ENCODE results near the gene KDF1. TPM values are rescaled to one million over a fixed set of nuclear protein-coding genes. Genes with fewer than 3 reads are reported as not detected.

Gene KDF1
- total and polyA plus RNA-seq, 2 of the 13 experiments (the other 11 are each of a cell fraction or from before 2014, with no cell fraction given) = 1.9 to 4.9 TPM

DNA sequence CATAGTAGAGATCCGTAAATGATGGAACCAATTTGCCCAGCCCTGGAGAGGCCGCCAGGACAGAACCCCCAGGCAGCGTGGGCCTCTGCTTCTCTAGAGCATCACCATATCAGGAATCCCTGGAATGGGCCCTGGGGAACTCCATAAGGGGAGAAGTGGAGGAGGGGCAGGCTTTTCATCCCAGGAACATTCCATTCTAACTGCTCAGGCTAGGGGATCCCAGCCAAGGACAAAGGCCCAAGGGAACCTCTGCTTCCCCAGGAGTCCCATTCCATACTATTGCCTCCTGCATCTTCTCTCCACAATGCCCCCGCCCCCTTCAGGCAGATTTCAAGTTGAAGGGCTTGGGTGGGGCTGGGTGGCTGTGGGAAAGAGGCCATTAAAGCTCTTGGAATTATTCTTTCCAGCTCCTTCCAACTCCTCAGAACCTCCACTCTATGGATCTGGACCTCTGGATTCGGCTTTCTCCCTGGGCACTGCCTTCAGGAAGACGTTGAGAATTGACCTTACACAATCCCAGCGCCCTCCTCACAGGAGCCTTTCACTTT lies 39.2 kb upstream of the KDF1 start (continued):
- TF ChIP-seq ZKSCAN8 (CRISPR knock-in tag; IDR thresholded peaks at IDR 0.05; ENCODE audit: borderline replicate concordance) (no peak), ZNF709 (CRISPR knock-in tag; IDR thresholded peaks at IDR 0.05) (no peak), U2AF2 (IDR thresholded peaks at IDR 0.05; ENCODE audit: low read depth, low read length) (no peak), TEAD3 (CRISPR knock-in tag; optimal IDR thresholded peaks at IDR 0.05; ENCODE audit: borderline replicate concordance) (peak; percentile 76), ZNF34 (CRISPR knock-in tag; IDR thresholded peaks at IDR 0.05; ENCODE audit: borderline replicate concordance) (no peak), SSRP1 (CRISPR knock-in tag; IDR thresholded peaks at IDR 0.05) (peak; percentile 38; the same call in 1 of the 2 replicates), ZFAT (CRISPR knock-in tag; conservative IDR thresholded peaks at IDR 0.05) (no peak), AKAP8 (CRISPR knock-in tag; IDR thresholded peaks at IDR 0.05) (peak; percentile 69; the same call in 1 of the 2 replicates), TCF7L2 (IDR thresholded peaks at IDR 0.05; ENCODE audit: low read depth, low read length) (no peak), ZBTB21 (CRISPR knock-in tag; IDR thresholded peaks at IDR 0.05) (no peak)
- TF ChIP-seq, protein P1, sequence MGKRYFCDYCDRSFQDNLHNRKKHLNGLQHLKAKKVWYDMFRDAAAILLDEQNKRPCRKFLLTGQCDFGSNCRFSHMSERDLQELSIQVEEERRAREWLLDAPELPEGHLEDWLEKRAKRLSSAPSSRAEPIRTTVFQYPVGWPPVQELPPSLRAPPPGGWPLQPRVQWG (CRISPR knock-in tag; IDR thresholded peaks at IDR 0.05; ENCODE audit: borderline replicate concordance, low read depth) = no peak
- TF ChIP-seq, protein P2, sequence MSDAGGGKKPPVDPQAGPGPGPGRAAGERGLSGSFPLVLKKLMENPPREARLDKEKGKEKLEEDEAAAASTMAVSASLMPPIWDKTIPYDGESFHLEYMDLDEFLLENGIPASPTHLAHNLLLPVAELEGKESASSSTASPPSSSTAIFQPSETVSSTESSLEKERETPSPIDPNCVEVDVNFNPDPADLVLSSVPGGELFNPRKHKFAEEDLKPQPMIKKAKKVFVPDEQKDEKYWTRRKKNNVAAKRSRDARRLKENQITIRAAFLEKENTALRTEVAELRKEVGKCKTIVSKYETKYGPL (CRISPR knock-in tag; IDR thresholded peaks at IDR 0.05) = no peak
- TF ChIP-seq, protein P3, sequence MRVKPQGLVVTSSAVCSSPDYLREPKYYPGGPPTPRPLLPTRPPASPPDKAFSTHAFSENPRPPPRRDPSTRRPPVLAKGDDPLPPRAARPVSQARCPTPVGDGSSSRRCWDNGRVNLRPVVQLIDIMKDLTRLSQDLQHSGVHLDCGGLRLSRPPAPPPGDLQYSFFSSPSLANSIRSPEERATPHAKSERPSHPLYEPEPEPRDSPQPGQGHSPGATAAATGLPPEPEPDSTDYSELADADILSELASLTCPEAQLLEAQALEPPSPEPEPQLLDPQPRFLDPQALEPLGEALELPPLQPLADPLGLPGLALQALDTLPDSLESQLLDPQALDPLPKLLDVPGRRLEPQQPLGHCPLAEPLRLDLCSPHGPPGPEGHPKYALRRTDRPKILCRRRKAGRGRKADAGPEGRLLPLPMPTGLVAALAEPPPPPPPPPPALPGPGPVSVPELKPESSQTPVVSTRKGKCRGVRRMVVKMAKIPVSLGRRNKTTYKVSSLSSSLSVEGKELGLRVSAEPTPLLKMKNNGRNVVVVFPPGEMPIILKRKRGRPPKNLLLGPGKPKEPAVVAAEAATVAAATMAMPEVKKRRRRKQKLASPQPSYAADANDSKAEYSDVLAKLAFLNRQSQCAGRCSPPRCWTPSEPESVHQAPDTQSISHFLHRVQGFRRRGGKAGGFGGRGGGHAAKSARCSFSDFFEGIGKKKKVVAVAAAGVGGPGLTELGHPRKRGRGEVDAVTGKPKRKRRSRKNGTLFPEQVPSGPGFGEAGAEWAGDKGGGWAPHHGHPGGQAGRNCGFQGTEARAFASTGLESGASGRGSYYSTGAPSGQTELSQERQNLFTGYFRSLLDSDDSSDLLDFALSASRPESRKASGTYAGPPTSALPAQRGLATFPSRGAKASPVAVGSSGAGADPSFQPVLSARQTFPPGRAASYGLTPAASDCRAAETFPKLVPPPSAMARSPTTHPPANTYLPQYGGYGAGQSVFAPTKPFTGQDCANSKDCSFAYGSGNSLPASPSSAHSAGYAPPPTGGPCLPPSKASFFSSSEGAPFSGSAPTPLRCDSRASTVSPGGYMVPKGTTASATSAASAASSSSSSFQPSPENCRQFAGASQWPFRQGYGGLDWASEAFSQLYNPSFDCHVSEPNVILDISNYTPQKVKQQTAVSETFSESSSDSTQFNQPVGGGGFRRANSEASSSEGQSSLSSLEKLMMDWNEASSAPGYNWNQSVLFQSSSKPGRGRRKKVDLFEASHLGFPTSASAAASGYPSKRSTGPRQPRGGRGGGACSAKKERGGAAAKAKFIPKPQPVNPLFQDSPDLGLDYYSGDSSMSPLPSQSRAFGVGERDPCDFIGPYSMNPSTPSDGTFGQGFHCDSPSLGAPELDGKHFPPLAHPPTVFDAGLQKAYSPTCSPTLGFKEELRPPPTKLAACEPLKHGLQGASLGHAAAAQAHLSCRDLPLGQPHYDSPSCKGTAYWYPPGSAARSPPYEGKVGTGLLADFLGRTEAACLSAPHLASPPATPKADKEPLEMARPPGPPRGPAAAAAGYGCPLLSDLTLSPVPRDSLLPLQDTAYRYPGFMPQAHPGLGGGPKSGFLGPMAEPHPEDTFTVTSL (CRISPR knock-in tag; IDR thresholded peaks at IDR 0.05; ENCODE audit: borderline replicate concordance) = no peak
- TF ChIP-seq, protein P4, sequence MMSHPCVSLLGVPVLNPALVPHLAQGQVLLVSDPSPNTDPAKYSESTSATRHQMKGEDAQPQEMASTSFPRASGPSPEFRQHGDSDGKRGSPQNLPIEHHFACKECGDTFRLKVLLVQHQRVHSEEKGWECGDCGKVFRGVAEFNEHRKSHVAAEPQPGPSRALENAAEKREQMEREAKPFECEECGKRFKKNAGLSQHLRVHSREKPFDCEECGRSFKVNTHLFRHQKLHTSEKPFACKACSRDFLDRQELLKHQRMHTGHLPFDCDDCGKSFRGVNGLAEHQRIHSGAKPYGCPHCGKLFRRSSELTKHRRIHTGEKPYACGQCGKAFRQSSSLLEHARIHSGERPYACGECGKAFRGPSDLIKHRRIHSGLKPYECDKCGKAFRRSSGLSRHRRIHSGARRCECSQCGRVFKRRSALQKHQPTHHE (CRISPR knock-in tag; IDR thresholded peaks at IDR 0.05; ENCODE audit: borderline replicate concordance) = no peak
- TF ChIP-seq, protein P5, sequence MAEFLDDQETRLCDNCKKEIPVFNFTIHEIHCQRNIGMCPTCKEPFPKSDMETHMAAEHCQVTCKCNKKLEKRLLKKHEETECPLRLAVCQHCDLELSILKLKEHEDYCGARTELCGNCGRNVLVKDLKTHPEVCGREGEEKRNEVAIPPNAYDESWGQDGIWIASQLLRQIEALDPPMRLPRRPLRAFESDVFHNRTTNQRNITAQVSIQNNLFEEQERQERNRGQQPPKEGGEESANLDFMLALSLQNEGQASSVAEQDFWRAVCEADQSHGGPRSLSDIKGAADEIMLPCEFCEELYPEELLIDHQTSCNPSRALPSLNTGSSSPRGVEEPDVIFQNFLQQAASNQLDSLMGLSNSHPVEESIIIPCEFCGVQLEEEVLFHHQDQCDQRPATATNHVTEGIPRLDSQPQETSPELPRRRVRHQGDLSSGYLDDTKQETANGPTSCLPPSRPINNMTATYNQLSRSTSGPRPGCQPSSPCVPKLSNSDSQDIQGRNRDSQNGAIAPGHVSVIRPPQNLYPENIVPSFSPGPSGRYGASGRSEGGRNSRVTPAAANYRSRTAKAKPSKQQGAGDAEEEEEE (CRISPR knock-in tag; IDR thresholded peaks at IDR 0.05; ENCODE audit: borderline replicate concordance) = no peak
- TF ChIP-seq, protein P6, sequence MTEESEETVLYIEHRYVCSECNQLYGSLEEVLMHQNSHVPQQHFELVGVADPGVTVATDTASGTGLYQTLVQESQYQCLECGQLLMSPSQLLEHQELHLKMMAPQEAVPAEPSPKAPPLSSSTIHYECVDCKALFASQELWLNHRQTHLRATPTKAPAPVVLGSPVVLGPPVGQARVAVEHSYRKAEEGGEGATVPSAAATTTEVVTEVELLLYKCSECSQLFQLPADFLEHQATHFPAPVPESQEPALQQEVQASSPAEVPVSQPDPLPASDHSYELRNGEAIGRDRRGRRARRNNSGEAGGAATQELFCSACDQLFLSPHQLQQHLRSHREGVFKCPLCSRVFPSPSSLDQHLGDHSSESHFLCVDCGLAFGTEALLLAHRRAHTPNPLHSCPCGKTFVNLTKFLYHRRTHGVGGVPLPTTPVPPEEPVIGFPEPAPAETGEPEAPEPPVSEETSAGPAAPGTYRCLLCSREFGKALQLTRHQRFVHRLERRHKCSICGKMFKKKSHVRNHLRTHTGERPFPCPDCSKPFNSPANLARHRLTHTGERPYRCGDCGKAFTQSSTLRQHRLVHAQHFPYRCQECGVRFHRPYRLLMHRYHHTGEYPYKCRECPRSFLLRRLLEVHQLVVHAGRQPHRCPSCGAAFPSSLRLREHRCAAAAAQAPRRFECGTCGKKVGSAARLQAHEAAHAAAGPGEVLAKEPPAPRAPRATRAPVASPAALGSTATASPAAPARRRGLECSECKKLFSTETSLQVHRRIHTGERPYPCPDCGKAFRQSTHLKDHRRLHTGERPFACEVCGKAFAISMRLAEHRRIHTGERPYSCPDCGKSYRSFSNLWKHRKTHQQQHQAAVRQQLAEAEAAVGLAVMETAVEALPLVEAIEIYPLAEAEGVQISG (CRISPR knock-in tag; IDR thresholded peaks at IDR 0.05) = no peak
